AG04449 (cell line): ENCODE results near the gene RPGR.

Experiments
- CTCF ChIA-PET: fragments of 350-600 bp; formaldehyde crosslinking; extraction: SDS; loops from one replicate; lab custom pipeline; 2021; ENCODE audit warnings: antibody characterized with exemption; lab: Yijun Ruan, JAX
- POLR2A ChIA-PET: fragments of 400-600, 350-600 bp; formaldehyde crosslinking; extraction: SDS; loops from one replicate; lab custom pipeline; 2020; ENCODE audit warnings: antibody characterized with exemption, inconsistent platforms; lab: Yijun Ruan, JAX
- DNase-seq: peaks from one replicate; pipeline ENCODE4 v3.0.0-alpha.2; 2010; ENCODE audit warnings: low read depth, low spot score
- H3K4me3 ChIP-seq: 2 replicates; pipeline ENCODE4 v1.5.1; 2011; ENCODE audit warnings: low read depth, mild to moderate bottlenecking, control low read depth, low read length
- CTCF ChIP-seq: IDR thresholded peaks from one replicate; pipeline ENCODE4 v1.5.1; 2011; ENCODE audit warnings: mild to moderate bottlenecking, moderate library complexity, low read length, control low read depth, inconsistent platforms; ENCODE audit not compliant: insufficient read depth; ENCODE audit errors: missing control alignments

The RPGR gene

DNA sequence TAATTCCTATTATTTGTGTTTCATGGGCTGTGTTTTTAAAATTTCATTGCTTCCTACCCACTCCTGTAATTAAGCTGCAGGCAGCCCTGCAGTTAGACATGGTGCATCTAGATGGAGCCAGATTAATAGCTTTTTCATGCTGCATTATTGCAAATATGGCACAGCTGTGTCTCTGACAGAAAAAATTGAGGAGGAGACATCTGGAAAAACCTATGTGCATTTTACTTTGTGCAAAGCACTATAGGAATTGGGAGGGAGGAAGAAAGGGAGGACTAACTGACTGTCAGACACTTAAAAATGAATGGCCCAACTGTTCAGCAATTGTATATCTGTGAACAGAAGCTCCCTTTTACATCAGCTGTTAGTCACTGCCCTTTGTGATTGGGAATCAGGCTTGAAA lies 8.1 kb upstream of the RPGR start:
- no peak for DNase-seq

DNA sequence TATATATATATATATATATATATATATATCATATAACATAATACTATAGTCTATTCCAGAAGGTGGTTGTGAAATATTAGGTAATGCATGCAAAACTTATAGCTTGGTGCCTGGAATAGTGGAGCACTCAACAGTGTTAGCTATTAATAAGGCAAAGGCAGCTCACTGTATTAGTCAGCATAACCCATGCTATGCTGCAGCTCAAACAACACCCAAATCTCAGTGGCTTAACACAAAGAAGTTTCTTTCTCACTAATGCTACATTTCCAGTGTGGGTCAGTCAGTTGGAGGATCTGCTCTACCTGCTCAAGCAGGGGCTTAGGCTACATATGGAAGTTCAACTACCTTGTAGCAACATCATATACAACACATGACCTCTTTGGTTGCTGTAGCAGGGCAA lies 5.2 kb upstream of the RPGR start:
- no peak for DNase-seq
- no peak overlapping the region for H3K4me3 ChIP-seq
- TF ChIP-seq CTCF = no peak
- CTCF ChIA-PET = interaction anchor here (0.6 kb wide), 1 partner anchor 224 kb away, joined by 3 read pairs; no protein-coding TSS in a partner anchor
- POLR2A ChIA-PET = no interaction called here

More for the DNA sequence above, 8.1 kb upstream of the RPGR start:
- ChIA-PET CTCF (interaction anchor here (0.7 to 1.7 kb wide), 3 partner anchors 8 to 321 kb away, joined by 3 to 4 read pairs (median 3); partner anchors contain the start of gene RPGR), POLR2A (no interaction called here)
- H3K4me3 ChIP-seq = no peak overlapping the region
- no peak for TF ChIP-seq CTCF

- peak overlapping the region; percentile 34 for H3K4me3 ChIP-seq
- no peak for DNase-seq
- ChIA-PET POLR2A (interaction anchor here (1.0 to 1.6 kb wide), 2 partner anchors 15 to 113 kb away, joined by 3 to 7 read pairs; no protein-coding TSS in a partner anchor), CTCF (interaction anchor here (0.7 to 2.5 kb wide), 23 partner anchors 9 to 161 kb away, joined by 3 to 21 read pairs (median 5); partner anchors contain the start of gene SRPX)
- no peak for TF ChIP-seq CTCF
Observed at GRCh38 chrX:38327775-38328081, 419 bp upstream of the RPGR start.

DNA sequence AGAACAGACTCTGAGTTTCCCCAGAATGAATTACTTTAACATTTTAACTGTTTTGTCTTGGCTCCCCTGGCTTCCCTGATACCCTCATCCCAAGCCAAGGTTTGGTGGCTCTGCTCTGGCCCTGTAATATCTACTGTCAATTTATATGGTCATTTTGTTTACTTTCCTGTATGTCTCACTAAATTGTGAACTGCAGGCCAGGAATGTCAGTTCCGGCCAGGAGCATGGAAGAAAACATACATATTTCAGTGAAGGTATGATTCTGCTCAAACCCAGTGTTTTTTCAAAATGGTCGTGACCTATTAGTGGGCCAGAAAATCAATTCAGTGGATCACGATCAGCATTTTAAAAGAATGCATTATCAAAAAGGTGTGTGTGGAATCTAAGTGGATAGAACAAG lies 1.2 kb downstream of the RPGR start:
- peak overlapping the region; percentile 70 for H3K4me3 ChIP-seq
- POLR2A ChIA-PET = no interaction called here
- TF ChIP-seq CTCF = no peak
- CTCF ChIA-PET = interaction anchor here (0.7 to 2.2 kb wide), 7 partner anchors 7 to 159 kb away, joined by 3 to 21 read pairs (median 9); no protein-coding TSS in a partner anchor
- no peak for DNase-seq

GRCh38 chrX:38320819-38321218 lies 6.5 kb downstream of the RPGR start:
- ChIA-PET CTCF (interaction anchor here (1.1 to 2.0 kb wide), 2 partner anchors 13 to 16 kb away, joined by 3 to 5 read pairs; no protein-coding TSS in a partner anchor), POLR2A (no interaction called here)
- no peak for TF ChIP-seq CTCF
- no peak overlapping the region for H3K4me3 ChIP-seq
- no peak for DNase-seq

DNA sequence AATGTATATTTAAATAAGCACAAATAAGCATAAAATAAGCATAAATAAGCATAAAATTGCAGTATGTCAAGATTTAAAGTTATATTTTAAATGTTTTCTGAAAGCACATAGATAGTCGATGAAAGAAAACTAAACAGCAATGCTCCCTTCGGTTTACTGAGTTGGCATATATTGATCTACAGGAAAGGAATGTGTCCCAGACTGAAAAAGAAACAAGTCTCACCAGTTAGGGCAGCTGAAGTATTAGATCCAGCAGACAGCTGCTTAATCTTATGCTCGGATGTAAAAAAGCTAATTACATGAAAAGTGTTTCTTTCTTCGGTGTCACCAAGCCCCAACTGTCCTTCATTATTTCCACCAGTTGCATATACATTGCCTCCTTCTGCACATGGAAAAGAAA lies 8.7 kb downstream of the RPGR start:
- H3K4me3 ChIP-seq = no peak overlapping the region
- no peak for TF ChIP-seq CTCF
- no peak for DNase-seq
- POLR2A ChIA-PET = no interaction called here
- CTCF ChIA-PET = interaction anchor here (0.7 to 1.7 kb wide), 2 partner anchors 8 to 9 kb away, joined by 3 to 9 read pairs; partner anchors contain the start of gene RPGR
